GM19468 (cell line): ENCODE measurements around the gene PIAS4.

ENCODE experiments used
- ATAC-seq: cut with Tn5 transposase; IDR thresholded peaks from one replicate; pipeline ENCODE4 v1.9.1; 2021; ENCODE audit warnings: mild to moderate bottlenecking, moderate library complexity, moderate number of reproducible peaks; ENCODE audit not compliant: unreplicated experiment; ENCODE audit errors: extremely low read depth

Gene PIAS4

DNA sequence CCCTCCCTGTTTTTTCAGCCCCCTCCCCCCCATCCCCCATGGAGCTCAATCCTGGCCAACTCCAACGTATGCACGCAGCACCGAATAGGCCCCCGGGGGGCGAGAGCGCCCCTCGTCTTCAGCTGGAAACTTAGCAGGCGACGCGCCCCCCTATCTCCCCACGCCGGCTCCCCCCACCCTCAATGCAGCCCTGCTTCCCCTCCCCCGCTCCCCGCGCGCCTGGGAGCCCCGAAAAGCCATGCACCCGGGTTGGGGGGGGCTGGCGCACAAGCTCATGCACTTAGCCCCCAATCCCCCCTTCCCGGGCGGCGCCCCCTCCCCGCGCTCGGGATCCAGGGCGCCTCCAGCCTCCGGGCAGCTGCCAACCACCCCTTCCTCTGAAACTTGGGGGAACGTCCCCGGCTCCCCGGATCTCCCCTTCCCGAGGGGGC, 58.7 kb downstream of the PIAS4 start:
- ATAC-seq = no peak

DNA sequence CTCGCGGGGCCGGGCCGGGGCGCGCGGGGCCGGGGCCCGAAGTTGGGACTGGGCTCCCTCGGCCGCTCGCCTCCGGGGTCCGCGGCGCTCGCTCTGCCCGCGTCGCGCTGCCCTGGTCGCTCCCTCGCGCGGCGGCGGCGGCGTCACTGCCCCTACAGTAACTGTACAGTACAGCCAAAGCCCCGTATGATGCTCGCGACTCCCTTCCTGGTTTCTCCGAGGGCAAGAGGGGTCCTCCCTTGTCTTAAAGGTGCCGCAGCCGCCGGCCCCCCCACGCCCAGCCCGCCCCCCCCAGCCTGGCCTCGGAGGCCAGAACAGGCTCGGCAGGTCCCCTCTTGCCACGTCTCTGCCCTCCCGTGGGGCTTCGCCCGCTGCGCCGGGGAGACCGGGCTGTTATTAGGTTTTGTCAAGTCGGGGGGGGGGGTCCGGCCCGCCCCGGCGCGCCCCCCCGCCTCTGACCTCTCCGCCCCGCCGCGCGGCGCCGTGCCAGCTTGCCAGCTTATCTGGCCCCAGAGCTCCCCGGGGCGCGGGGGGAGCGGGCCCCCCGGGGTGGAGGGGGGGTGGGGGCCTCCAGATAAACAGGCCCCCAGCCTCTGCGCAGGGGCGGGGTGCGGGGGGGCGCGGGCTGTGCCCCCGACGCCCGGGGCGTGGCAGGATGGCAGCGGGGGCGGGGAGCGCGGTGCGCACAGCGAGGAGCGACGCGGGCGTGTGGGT, 59.3 kb downstream of the PIAS4 start, which contains the start of gene ZBTB7A:
ZBTB7A (minus strand) TSS at position 218 of the 714 bp plus-strand sequence. CDS start 11,667 bp downstream, outside the sequence.
- no peak for ATAC-seq

DNA sequence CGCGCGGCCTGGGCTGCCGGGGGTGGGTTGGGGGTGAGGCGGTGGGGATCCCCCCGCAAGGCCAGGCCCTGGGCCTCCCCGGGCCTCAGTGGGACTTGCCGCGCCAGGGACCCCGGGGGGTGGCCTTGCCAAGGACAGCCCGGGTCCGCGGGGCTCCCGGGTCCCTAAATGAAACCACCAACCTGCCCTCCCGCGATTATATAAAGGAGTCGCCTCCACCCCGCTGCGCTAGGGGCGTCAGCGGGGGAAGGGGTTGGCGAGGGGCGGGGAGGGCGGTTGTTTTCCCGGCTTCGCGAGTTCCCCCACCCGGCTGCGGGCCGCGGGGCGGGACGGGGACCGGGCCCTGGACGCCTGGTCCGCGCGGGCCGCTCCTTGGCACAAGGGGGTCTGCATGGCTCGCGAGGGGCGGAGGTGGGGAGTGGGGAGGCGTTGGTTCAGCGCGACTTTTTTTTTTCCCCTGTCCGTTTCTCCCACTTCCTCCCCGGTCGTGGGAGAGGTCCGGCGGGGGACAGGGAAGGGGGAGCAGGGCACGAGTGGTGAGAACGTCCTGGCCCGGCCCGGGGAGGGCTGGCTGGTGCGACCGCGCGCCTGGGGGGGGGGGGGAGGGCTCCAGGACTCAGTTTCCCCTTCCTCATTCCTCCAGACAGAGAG, 60.0 kb downstream of the PIAS4 start:
- no peak for ATAC-seq

DNA sequence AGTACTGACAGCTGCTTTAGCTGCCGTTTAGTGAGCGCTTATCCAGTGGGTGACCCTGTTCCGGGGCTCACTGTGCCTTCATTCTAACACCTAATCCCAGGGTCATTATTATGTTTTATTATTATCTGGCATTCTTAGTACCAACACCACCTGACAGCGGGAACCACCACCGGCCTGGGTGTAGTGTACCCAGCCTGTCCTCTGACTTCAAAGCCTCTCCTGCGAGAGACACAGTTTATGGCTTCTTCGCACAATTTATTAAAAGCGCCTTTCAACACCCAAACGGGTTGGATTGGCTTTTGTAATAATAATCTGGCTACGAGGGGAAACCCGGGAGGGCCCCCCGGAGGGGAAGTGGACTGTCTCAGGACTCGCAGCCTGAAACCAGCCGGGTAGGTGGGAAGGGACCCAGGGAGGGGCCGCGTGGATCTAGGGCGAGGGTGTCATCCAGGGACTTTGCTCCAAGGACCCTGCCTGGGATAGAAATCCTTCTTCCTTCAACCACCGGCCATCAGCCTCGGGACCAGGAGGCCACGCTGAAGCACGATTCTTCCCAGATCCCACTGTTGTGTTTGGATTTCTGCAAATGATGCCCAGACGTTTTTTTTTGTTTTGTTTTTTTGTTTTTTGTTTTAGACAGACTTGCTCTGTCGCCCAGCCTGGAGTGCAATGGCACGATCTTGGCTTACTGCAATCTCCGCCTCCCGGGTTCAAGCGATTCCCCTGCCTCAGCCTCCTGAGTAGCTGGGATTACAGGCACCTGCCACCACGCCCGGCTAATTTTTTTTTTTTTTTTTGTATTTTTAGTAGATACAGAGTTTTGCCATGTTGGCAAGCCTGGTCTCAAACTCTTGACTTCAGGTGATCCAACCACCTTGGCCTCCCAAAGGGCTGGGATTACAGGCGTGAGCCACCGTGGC, 60.8 kb downstream of the PIAS4 start:
- ATAC-seq = no peak

DNA sequence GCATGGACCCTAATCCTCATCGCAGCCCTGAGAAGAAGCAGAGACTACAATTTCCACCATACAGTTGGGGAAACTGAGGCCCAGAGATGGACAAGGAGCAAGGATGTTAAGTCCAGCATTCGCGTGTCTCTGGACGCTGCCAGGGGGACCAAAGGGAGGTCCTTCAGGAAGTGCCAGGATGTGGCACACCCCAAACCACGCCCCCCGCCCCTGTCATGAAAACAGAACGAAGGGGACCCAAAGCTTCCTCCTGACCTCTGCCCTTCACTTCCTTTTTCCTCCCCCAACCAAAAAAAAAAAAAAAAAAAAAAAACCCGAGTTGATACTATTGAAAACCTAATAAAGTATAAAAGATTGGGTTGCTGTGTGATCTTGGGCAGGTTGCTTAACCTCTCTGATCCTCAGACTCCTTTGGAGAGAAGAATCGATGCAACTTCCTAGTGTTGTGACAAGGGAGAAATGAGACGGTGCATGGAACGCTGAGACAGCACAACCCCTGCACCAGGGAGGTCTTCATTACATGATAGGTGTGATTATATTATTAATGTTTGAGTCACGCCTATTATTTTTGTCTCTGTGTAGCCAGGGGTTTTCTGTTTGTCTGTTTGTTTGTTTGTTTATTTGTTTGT, 61.9 kb downstream of the PIAS4 start:
- ATAC-seq = no peak

DNA sequence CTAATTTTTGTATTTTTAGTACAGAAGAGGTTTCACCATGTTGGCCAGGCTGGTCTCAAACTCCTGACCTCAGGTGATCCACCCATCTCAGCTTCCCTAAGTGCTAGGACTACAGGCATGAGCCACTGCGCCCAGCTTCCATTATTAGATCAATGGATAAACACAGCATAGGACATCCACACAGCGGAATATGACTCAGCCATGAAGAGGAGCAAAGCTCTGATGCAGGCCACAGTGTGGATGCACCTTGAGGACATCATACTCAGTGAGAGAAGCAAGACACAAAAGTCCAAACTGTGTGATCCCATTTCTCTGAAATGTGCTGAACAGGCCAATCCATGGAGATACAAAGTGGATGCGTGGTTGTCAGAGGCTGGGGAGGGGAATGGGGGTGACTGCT, 64.1 kb downstream of the PIAS4 start:
- no peak for ATAC-seq

DNA sequence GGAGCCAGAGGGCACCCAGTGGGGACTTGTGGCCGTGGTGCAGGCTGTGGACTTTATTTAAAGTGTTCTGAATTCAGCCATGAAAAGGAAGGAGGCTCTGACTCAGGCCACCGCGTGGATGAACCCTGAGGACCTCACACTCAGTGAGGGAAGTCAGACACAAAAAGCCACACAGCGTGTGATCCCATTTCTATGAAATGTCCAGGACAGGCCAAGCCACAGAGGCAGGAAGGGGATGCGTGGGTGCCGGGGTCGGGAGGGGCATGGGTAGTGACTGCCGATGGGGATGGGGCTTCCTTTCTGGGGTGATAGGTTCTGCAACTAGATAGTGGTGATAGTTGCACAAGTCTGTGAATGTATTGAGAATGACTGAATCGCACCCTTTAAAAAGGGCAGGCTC, 67.8 kb downstream of the PIAS4 start:
- ATAC-seq = no peak

DNA sequence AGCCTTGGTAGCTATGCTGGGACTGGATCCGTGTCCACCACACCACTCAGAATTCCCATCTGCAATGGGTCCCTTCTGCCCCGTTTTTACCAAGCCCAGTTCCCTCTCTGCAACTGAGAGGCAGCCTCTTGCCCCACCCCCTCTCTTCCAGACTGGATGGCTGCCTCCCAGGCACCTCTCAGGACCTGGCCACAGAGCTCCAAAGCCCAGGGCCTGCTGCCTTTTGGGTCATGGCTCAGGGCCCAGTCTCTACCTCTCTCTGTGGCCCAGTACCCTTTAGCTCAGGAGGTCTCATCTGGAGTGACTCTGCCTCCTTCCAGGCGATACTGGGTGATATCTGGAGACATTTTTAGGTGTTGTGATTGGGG, 69.5 kb downstream of the PIAS4 start:
- no peak for ATAC-seq

DNA sequence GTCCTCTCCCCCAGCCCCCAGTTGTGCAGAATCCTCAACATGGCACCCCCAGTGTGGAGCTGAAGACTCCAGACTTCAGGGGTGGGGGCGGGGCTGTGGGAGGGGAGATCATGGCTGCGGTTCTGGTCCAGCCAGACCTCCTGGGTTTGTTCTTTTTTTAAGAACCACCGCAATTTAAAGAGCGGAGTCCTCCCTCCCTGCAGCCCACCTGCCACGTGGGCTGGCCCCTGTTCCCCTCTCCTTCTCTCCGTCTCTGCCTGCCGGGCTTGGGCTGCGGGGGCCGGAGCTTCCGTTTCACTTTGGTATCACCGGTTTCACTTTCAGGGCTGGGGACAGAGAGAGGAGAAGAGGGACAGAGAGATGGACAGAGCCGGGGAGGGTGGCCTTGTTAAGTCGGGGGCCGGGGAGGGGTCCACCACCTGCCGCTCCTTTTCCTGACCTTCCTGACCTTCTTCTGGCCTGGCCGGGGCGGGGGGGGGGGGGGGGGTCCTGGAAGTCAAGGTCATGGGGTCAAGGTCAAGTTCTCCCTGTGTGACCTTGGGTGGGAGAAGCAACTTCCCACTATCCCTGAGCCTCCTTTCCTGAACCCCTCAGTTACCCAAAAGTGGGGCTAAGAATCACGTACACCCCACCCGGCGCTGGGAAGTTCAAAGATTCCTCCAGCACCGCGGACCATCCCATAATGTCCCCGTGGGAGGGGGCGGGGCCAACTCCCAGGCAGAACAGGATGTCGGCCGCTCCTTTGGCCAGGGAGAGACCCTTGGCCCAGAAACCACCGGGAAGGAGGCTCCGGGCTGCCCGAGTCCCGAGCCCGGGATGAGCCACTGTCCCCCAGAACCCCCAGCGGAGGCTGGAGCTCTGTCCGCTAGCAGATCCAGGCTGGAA, 70.5 kb downstream of the PIAS4 start:
- no peak for ATAC-seq

DNA sequence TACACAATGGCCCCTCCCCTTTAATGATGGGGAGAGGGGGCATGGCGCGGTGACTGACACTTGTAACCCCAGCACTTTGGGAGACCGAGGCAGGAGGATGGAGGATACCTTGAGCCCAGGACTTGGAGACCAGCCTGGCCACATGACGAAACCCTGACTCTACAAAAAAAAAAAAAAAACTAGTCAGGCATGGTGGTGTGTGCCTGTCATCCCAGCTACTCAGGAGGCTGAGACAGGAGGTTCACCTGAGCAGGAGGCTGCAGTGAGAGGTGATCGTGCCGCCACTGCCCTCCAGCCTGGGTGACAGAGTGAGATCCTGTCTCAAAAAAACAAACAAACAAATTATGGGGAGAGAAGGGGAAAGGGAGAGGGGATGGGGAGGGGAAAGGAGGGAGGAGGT, 72.9 kb downstream of the PIAS4 start:
- no peak for ATAC-seq

DNA sequence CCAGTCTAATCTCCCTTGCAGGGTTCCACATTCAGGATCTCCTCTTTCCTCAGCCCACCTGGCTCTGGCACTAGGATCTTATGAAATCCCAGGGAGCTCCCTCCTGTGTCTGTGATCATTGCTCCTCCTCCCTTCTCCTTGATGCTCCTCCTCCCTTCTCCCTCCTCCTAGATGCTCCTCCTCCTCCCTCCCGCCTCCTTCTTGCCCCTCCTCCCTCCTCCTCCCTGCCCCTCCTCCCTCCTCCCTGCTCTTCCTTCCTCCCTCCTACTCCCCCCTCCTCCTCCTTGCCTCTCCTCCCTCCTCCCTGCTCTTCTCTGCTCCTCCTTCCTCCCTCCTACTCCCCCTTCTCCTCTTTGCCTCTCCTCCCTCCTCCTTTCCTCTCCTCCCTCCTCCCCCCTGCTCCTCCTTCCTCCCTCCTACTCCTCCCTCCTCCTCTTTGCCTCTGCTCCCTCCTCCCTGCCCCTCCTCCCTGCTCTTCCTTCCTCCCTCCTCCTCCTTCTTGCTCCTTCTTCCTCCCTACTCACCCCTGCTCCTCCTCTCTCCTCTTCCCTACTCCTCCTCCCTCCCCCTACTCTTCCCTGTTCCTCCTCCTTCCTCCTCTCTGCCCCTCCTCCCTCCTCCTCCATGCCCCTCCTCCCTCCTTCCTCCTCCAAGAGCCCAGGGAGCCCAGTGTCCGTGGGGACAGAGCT, 74.0 kb downstream of the PIAS4 start:
- ATAC-seq = no peak

DNA sequence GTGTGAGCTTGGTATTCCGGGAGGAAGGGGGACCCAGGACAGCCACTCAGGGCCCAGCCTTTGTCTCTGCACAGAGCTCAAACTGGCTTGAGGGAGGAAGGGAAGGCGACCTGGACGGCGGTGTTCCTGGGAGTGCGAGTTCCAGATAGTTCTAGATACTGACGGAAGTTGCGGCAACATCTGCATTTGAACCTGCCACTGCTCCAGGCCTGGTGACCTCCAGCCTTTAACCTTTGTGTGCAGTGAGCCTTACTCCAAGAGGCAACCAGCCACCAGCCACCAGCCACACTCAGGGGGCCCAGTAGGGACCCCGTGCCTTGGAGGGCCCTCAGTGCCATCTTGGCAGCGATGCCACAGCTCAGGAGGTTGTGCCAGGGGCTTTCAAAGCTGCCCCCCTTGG, 74.6 kb downstream of the PIAS4 start:
- ATAC-seq = no peak

DNA sequence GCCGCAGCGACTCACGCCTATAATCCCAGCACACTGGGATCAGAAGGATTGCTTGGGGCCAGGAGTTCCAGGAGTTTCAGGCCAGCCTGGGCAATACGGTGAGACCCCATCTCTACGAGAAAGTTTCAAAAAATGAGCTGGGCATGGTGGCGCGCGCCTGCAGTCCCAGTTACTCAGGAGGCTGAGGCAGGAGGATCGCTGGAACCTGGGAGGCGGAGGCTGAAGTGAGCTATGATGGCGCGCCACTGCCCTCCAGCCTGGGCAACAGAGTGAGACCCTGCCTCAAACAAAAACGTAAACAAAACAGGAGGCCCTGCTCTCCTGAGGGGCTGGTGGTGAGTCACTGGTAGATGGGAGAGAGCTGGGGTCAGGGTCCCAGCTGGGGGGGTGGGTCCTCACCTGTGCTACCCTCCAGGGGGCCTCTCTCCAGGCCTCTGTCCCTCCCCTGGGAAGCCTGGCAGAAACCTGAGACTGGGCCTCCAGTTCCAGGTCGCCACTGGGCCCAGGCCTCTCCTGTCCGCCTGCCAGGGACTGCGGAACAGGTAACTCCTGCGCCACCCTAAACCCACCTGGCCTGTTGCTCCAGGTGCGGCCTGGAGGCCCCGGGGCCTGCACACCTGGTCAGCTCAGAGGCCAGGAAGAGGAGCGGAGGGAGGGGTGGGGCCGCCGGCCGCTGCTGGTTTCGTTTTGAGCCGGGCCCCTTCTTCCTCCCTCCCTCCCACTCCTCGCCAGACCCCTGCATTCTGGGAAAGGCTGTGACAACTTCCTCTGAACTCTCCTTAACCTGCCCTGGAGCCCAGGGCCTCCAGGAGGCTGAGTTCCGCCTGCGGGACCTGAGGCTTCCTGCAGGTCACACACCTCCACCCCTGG, 76.4 kb downstream of the PIAS4 start:
- ATAC-seq = no peak

DNA sequence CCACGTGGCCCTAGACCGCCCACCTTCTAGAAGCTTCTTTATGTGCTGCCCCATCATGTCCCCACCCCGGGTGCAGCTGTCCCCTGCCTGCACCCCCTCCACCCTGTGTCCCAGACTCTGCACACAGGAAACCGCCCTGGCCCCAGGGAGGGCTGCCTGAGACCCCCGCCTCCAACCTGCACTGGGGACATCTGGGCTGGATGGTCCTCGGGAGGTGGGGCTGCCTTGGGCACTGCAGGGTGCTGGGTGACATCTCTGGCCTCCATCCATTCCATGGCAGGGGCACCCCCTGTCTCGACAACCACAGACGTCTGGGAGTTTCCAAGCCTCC, 77.0 kb downstream of the PIAS4 start:
- no peak for ATAC-seq

DNA sequence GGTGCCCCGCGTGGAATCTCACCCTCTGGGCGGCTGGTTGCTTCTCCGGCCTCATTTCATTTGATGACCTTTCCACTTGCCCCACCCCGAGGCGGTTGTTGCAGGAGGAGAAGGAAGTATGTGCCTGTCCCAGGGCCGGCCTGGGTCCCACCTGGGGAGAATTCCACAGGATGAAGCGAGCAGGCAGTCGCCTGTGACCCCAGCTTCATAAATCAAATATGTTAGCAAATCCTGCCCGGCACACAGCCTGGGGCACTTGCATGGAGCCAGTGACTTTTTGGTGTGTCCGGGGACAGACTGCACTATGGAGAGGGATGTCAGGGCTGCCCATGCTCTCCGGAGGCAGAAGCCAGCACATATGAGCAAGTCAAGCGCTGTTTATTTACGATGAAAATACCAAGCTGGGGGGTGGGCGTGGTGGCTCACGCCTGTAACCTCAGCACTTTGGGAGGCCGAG, 78.9 kb downstream of the PIAS4 start:
- ATAC-seq = no peak

DNA sequence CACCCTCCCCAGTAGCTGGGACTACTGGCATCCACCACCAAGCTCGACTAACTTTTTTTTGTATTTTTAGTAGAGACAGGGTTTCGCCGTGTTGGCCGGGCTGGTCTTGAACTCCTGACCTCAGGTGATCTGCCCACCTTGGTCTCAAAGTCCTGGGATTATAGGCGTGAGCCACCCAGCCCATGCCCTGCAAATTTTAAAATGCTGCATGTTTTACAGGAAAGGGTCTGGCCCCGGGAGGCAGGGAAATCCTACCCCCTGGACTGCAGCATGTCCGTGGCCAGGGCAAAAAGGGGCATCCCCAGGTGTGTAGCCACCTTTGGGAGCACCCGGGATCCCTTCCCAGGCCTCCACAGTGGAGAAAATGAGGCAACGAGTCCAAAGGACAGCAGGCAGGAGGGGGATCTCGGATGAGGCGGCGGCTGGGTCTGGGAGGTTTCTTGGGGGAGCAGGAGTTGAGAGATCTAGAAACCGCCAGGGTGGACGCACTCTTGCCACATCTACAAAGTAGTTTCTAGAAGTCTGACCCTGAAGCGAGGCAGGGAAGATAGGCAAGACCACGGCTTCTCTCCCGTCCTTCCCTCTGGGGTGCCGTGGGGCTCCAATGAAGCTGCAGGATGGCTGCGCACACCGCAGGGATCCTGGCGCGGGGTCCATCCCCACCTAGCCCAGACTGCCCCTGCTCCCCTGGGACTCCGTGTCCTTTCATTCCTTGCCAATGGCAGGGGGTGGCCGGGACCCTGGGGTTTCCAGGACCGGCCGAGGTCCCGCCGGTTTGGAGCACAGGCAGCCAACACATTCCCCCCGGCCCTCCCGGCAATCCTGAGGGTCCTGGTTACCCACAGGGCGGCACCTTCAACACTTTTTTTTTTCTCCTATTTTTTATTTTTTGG, 80.5 kb downstream of the PIAS4 start:
- ATAC-seq = no peak

DNA sequence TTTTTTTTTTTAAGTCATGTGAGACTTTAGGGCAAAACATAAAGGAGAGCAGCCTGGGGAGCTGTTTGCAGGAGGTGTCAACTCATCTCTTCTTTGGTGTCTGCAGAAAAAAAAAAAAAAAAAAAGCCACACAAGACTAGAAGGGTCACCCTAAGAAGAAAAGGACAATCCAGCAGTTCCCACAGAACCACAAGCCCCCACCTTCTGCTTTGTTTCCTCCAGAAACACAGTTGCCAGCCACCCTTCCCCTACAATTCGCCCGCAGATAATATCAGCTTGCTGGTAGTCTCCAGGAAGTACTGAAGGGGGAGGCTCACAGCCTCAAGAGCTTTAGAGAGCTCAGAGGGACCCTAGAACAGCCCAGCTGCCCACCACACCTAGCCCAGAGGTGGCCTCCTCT, 81.4 kb downstream of the PIAS4 start:
- ATAC-seq = no peak
